HepG2 (cell line): Measurements from ENCODE around the gene CDC42EP1. TPM values are rescaled to one million over a fixed set of nuclear protein-coding genes. Genes with fewer than 3 reads are reported as not detected.

Source experiments
- FOXK1 ChIP-seq: sonication (generic); formaldehyde crosslinking; IDR thresholded peaks from 2 replicates; pipeline ENCODE4 v1.4.0; 2020; ENCODE audit warnings: low read depth, missing genetic modification reagents, borderline replicate concordance
- HDAC1 ChIP-seq: sonication (generic); formaldehyde crosslinking; IDR thresholded peaks from 2 replicates; pipeline ENCODE4 v1.5.1; 2020; ENCODE audit warnings: mild to moderate bottlenecking, missing genetic modification reagents
- HOXA3 ChIP-seq: sonication (generic); formaldehyde crosslinking; IDR thresholded peaks from 2 replicates; pipeline ENCODE4 v1.5.0; 2020; ENCODE audit warnings: missing genetic modification reagents
- JARID2 ChIP-seq: sonication (generic); formaldehyde crosslinking; IDR thresholded peaks from 2 replicates; pipeline ENCODE4 v1.8.1; 2023; ENCODE audit warnings: missing genetic modification reagents, inconsistent platforms; ENCODE audit not compliant: insufficient replicate concordance
- KLF15 ChIP-seq: sonication (generic); formaldehyde crosslinking; IDR thresholded peaks from 2 replicates; pipeline ENCODE4 v1.8.1; 2023; ENCODE audit warnings: borderline replicate concordance, mild to moderate bottlenecking, inconsistent platforms, missing genetic modification reagents, mixed read lengths
- NR2F1 ChIP-seq, 2 experiments: fragments of 450-650 bp in 1 of 2; formaldehyde crosslinking in 1 of 2; IDR thresholded peaks; 2 replicates each; pipeline versions ENCODE4 v1.5.0 to v1.6.1; 2016 to 2020; ENCODE audit warnings: mild to moderate bottlenecking in 1 of 2, missing compliant biosample characterization in 1 of 2, missing genetic modification reagents in 1 of 2, moderate library complexity in 1 of 2
- POLR2AphosphoS5 ChIP-seq: IDR thresholded peaks from 2 replicates; pipeline ENCODE4 v1.6.1; 2012; ENCODE audit warnings: low read depth, low read length
- RNF2 ChIP-seq: fragments of 450-650 bp; conservative IDR thresholded peaks from 2 replicates; pipeline ENCODE4 v1.6.1; 2016; ENCODE audit warnings: low read depth
- SMAD9 ChIP-seq: sonication (generic); formaldehyde crosslinking; IDR thresholded peaks from 2 replicates; pipeline ENCODE4 v1.5.1; 2020; ENCODE audit warnings: mild to moderate bottlenecking, missing genetic modification reagents
- ZNF256 ChIP-seq: sonication (generic); formaldehyde crosslinking; conservative IDR thresholded peaks from 2 replicates; pipeline ENCODE4 v1.4.0; 2020; ENCODE audit warnings: missing genetic modification reagents
- ZNF333 ChIP-seq: sonication (generic); formaldehyde crosslinking; IDR thresholded peaks from 2 replicates; pipeline ENCODE4 v1.4.0; 2020; ENCODE audit warnings: mild to moderate bottlenecking, missing genetic modification reagents, borderline replicate concordance
- ZNF501 ChIP-seq: sonication (generic); formaldehyde crosslinking; IDR thresholded peaks from 2 replicates; pipeline ENCODE4 v1.5.1; 2020; ENCODE audit warnings: mild to moderate bottlenecking, moderate library complexity, missing genetic modification reagents
- ZNF570 ChIP-seq: sonication (generic); formaldehyde crosslinking; IDR thresholded peaks from 2 replicates; pipeline ENCODE4 v1.4.0; 2020; ENCODE audit warnings: mild to moderate bottlenecking, missing genetic modification reagents, borderline replicate concordance
- ZNF609 ChIP-seq: sonication (generic); formaldehyde crosslinking; IDR thresholded peaks from 2 replicates; pipeline ENCODE4 v1.4.0; 2020; ENCODE audit warnings: mild to moderate bottlenecking, missing genetic modification reagents, borderline replicate concordance
- polyA plus RNA-seq, 8 experiments: library from polyadenylated mRNA; depleted of rRNA in 3 of 8; stranded (reverse) in 7 of 8; unstranded in 1 of 8; fragments of >200 nt; fragmentation: Illumina TruSeq in 4 of 8; extraction: Trizol in 4 of 8; gene quantifications; 2 replicates each; pipeline versions ENCODE4 v1.2.1 to v1.2.3, GENCODE V29; 2011 to 2016; ENCODE audit warnings: low read depth in 4 of 8, missing spikeins in 1 of 8, mixed read lengths in 1 of 8; ENCODE audit not compliant: insufficient read depth in 1 of 8
- total RNA-seq, 5 experiments: library from RNA; depleted of rRNA; stranded (reverse); fragments of >200 nt; fragmentation: Illumina TruSeq; extraction: Trizol; gene quantifications; 2 replicates each; pipeline ENCODE4 v1.2.3, GENCODE V29; 2016; ENCODE audit warnings: low read depth in 1 of 5
- TF ChIP-seq, protein P1 (sequence below), 2 experiments: fragments of 450-650 bp in 1 of 2; sonication (generic) in 1 of 2; formaldehyde crosslinking in 1 of 2; IDR thresholded peaks; 2 replicates each; pipeline versions ENCODE4 v1.6.1 to v1.8.0; 2016 to 2022; ENCODE audit warnings: antibody characterized with exemption in 1 of 2, mild to moderate bottlenecking in 1 of 2, missing genetic modification reagents in 1 of 2
- TF ChIP-seq, protein P2 (sequence below): sonication (generic); formaldehyde crosslinking; IDR thresholded peaks from 2 replicates; pipeline ENCODE4 v1.8.1; 2023; ENCODE audit warnings: mild to moderate bottlenecking, missing genetic modification reagents, borderline replicate concordance

Gene CDC42EP1
- total and polyA plus RNA-seq, 2 of the 13 experiments (the other 11 are each of a cell fraction or from before 2014, with no cell fraction given), result 17.1 to 29.5 TPM

GRCh38 chr22:37601203-37601539 lies 40.9 kb downstream of the CDC42EP1 start (continued):
- TF ChIP-seq, protein P1, sequence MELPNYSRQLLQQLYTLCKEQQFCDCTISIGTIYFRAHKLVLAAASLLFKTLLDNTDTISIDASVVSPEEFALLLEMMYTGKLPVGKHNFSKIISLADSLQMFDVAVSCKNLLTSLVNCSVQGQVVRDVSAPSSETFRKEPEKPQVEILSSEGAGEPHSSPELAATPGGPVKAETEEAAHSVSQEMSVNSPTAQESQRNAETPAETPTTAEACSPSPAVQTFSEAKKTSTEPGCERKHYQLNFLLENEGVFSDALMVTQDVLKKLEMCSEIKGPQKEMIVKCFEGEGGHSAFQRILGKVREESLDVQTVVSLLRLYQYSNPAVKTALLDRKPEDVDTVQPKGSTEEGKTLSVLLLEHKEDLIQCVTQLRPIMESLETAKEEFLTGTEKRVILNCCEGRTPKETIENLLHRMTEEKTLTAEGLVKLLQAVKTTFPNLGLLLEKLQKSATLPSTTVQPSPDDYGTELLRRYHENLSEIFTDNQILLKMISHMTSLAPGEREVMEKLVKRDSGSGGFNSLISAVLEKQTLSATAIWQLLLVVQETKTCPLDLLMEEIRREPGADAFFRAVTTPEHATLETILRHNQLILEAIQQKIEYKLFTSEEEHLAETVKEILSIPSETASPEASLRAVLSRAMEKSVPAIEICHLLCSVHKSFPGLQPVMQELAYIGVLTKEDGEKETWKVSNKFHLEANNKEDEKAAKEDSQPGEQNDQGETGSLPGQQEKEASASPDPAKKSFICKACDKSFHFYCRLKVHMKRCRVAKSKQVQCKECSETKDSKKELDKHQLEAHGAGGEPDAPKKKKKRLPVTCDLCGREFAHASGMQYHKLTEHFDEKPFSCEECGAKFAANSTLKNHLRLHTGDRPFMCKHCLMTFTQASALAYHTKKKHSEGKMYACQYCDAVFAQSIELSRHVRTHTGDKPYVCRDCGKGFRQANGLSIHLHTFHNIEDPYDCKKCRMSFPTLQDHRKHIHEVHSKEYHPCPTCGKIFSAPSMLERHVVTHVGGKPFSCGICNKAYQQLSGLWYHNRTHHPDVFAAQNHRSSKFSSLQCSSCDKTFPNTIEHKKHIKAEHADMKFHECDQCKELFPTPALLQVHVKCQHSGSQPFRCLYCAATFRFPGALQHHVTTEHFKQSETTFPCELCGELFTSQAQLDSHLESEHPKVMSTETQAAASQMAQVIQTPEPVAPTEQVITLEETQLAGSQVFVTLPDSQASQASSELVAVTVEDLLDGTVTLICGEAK (IDR thresholded peaks at IDR 0.05), result no peak
- TF ChIP-seq, protein P1 (CRISPR knock-in tag; IDR thresholded peaks at IDR 0.05), result 0 out of 2 replicates have a peak, but pooled peaks have one; percentile 14
- TF ChIP-seq KLF15, result no peak
- no peak for TF ChIP-seq JARID2 (CRISPR knock-in tag)
- TF ChIP-seq SMAD9 (CRISPR knock-in tag), result no peak
- no peak for TF ChIP-seq ZNF609
- no peak for TF ChIP-seq RNF2
- TF ChIP-seq HOXA3 (CRISPR knock-in tag), result 0 out of 2 replicates have a peak, but pooled peaks have one; percentile 1
- no peak for TF ChIP-seq POLR2AphosphoS5
- TF ChIP-seq HDAC1 (CRISPR knock-in tag), result 0 out of 2 replicates have a peak, but pooled peaks have one; percentile 32
- TF ChIP-seq ZNF570, result no peak
- TF ChIP-seq ZNF256 (CRISPR knock-in tag), result no peak
- TF ChIP-seq, protein P2, sequence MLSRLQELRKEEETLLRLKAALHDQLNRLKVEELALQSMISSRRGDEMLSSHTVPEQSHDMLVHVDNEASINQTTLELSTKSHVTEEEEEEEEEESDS (CRISPR knock-in tag), result no peak
- TF ChIP-seq ZNF333 (CRISPR knock-in tag), result no peak
- peak in 1 of 2 experiments; percentile 41; a peak in 1 of 4 replicates for TF ChIP-seq NR2F1 (CRISPR knock-in tag; IDR thresholded peaks at IDR 0.05)
- no peak for TF ChIP-seq ZNF501 (CRISPR knock-in tag)
- TF ChIP-seq FOXK1 (CRISPR knock-in tag), result no peak
